HEK293 (cell line): ENCODE results near the gene ASTN2.

Experiments used
- CTCF ChIA-PET: fragments of 350-600 bp; formaldehyde crosslinking; extraction: SDS; loops from one replicate; lab custom pipeline; 2021; ENCODE audit warnings: antibody characterized with exemption; lab: Yijun Ruan, JAX
- POLR2A ChIA-PET: fragments of 300-600 bp; formaldehyde crosslinking; extraction: SDS; loops from one replicate; lab custom pipeline; 2020; ENCODE audit warnings: antibody characterized with exemption, inconsistent platforms; lab: Yijun Ruan, JAX
- H3K27ac ChIP-seq: fragments of 200-500 bp; sonication (Bioruptor generic); 2 replicates; pipeline ENCODE4 v1.5.1; 2014; ENCODE audit warnings: low read depth, low read length, control low read depth, inconsistent platforms; ENCODE audit errors: extremely low read depth
- H3K36me3 ChIP-seq, 2 experiments: fragments of 200-500 bp in 1 of 2; sonication (Bioruptor generic) in 1 of 2; 1 replicate in 1 of 2; 2 replicates in 1 of 2; pipeline ENCODE4 v1.5.1; 2014 to 2017; ENCODE audit warnings: inconsistent platforms in 2 of 2, low read length in 2 of 2; ENCODE audit not compliant: control insufficient read depth in 2 of 2, insufficient read depth in 1 of 2
- H3K4me1 ChIP-seq: fragments of 200-500 bp; sonication (Bioruptor generic); 2 replicates; pipeline ENCODE4 v1.5.1; 2014; ENCODE audit warnings: mild to moderate bottlenecking, low read length, inconsistent platforms; ENCODE audit not compliant: control insufficient read depth, insufficient read depth
- H3K4me3 ChIP-seq: 2 replicates; pipeline ENCODE4 v1.5.1; 2011; ENCODE audit warnings: low read depth, mild to moderate bottlenecking, control low read depth, low read length, moderate library complexity
- H3K9me3 ChIP-seq: fragments of 200-500 bp; sonication (Bioruptor generic); 2 replicates; pipeline ENCODE4 v1.5.1; 2014; ENCODE audit warnings: low read depth, low read length, inconsistent platforms; ENCODE audit not compliant: control insufficient read depth, insufficient read depth
- BCL11A ChIP-seq: fragments of 450-650 bp; formaldehyde crosslinking; IDR thresholded peaks from 2 replicates; pipeline ENCODE4 v1.5.1; 2016; ENCODE audit warnings: low read depth, missing biosample characterization, missing genetic modification characterization
- BCL11B ChIP-seq: fragments of 450-650 bp; formaldehyde crosslinking; IDR thresholded peaks from 2 replicates; pipeline ENCODE4 v1.5.1; 2016; ENCODE audit warnings: low read depth, missing biosample characterization, missing genetic modification characterization
- HOXC10 ChIP-seq: sonication (generic); formaldehyde crosslinking; IDR thresholded peaks from 2 replicates; pipeline ENCODE4 v1.8.1; 2023; ENCODE audit warnings: mild to moderate bottlenecking, missing genetic modification reagents
- SCRT2 ChIP-seq: fragments of 450-650 bp; formaldehyde crosslinking; IDR thresholded peaks from 2 replicates; pipeline ENCODE4 v1.5.1; 2016; ENCODE audit warnings: missing biosample characterization, missing genetic modification characterization
- SP2 ChIP-seq: fragments of 450-650 bp; formaldehyde crosslinking; IDR thresholded peaks from 2 replicates; pipeline ENCODE4 v1.5.1; 2016; ENCODE audit warnings: missing biosample characterization, missing genetic modification characterization
- ZNF174 ChIP-seq: fragments of 450-650 bp; formaldehyde crosslinking; IDR thresholded peaks from 2 replicates; pipeline ENCODE4 v1.5.0; 2017; ENCODE audit warnings: missing biosample characterization, mild to moderate bottlenecking, missing genetic modification characterization
- ZNF19 ChIP-seq: fragments of 450-650 bp; formaldehyde crosslinking; IDR thresholded peaks from 2 replicates; pipeline ENCODE4; 2016; ENCODE audit warnings: missing biosample characterization, missing genetic modification characterization, low read depth
- ZNF292 ChIP-seq: fragments of 450-650 bp; formaldehyde crosslinking; IDR thresholded peaks from 2 replicates; pipeline ENCODE4 v1.5.1; 2016; ENCODE audit warnings: low read depth, missing biosample characterization, missing genetic modification characterization, borderline replicate concordance
- ZNF354C ChIP-seq: fragments of 450-650 bp; formaldehyde crosslinking; IDR thresholded peaks from 2 replicates; pipeline ENCODE4 v1.5.1; 2016; ENCODE audit warnings: missing biosample characterization, missing genetic modification characterization, low read depth, borderline replicate concordance
- ZNF37A ChIP-seq: fragments of 450-650 bp; IDR thresholded peaks from 2 replicates; pipeline ENCODE4 v1.5.1; 2018; ENCODE audit warnings: missing biosample characterization, missing genetic modification characterization
- ZNF423 ChIP-seq: fragments of 450-650 bp; formaldehyde crosslinking; IDR thresholded peaks from 2 replicates; pipeline ENCODE4 v1.5.1; 2016; ENCODE audit warnings: missing biosample characterization, missing genetic modification characterization
- ZNF560 ChIP-seq: fragments of 450-650 bp; formaldehyde crosslinking; IDR thresholded peaks from 2 replicates; pipeline ENCODE4 v1.5.1; 2017; ENCODE audit warnings: missing biosample characterization, missing genetic modification characterization, borderline replicate concordance
- ZNF596 ChIP-seq: fragments of 450-650 bp; IDR thresholded peaks from 2 replicates; pipeline ENCODE4 v1.5.0; 2018; ENCODE audit warnings: missing biosample characterization, mild to moderate bottlenecking, missing genetic modification characterization, moderate library complexity
- ZNF629 ChIP-seq: fragments of 450-650 bp; formaldehyde crosslinking; IDR thresholded peaks from 2 replicates; pipeline ENCODE4 v1.5.1; 2017; ENCODE audit warnings: missing biosample characterization, missing genetic modification characterization
- ZNF660 ChIP-seq: fragments of 450-650 bp; IDR thresholded peaks from 2 replicates; pipeline ENCODE4 v1.5.1; 2018; ENCODE audit warnings: missing biosample characterization, mild to moderate bottlenecking, missing genetic modification characterization
- ZNF664 ChIP-seq: fragments of 450-650 bp; formaldehyde crosslinking; IDR thresholded peaks from 2 replicates; pipeline ENCODE4 v1.5.1; 2016; ENCODE audit warnings: missing biosample characterization, missing genetic modification characterization
- ZNF837 ChIP-seq: fragments of 450-650 bp; formaldehyde crosslinking; IDR thresholded peaks from 2 replicates; pipeline ENCODE4 v1.5.1; 2016; ENCODE audit warnings: missing biosample characterization, missing genetic modification characterization
- TF ChIP-seq, protein P1 (sequence below): fragments of 450-650 bp; formaldehyde crosslinking; IDR thresholded peaks from 2 replicates; pipeline ENCODE4 v1.5.1; 2016; ENCODE audit warnings: missing biosample characterization, missing genetic modification characterization
- TF ChIP-seq, protein P2 (sequence below): fragments of 450-650 bp; formaldehyde crosslinking; IDR thresholded peaks from 2 replicates; pipeline ENCODE4 v1.5.1; 2016; ENCODE audit warnings: missing biosample characterization, missing genetic modification characterization
- TF ChIP-seq, protein P3 (sequence below): fragments of 450-650 bp; formaldehyde crosslinking; IDR thresholded peaks from 2 replicates; pipeline ENCODE4 v1.5.1; 2017; ENCODE audit warnings: missing biosample characterization, missing genetic modification characterization
- TF ChIP-seq, protein P4 (sequence below): fragments of 450-650 bp; formaldehyde crosslinking; IDR thresholded peaks from 2 replicates; pipeline ENCODE4 v1.5.1; 2016; ENCODE audit warnings: missing biosample characterization, missing genetic modification characterization
- TF ChIP-seq, protein P5 (sequence below): fragments of 450-650 bp; formaldehyde crosslinking; IDR thresholded peaks from 2 replicates; pipeline ENCODE4 v1.5.1; 2016; ENCODE audit warnings: missing biosample characterization, missing genetic modification characterization

Gene ASTN2

DNA sequence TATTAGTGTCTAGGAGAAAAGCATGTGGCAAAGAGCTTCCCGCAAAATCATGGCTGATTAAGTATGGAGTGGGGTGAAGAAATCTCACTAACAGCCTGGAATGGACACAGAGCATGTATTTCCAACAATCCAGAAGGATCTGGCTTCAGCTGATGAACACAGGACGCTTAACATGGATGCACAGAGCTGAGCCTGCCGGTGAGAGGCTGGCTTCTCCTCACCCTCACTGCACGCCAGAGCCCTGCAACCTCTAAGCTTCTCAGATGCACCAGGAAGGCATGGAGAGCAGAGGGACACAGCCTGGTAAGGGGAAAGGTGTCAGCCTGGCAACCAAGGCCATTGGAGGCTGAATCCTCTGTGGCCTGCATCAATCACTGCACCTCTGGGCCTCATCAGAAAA lies 429.3 kb downstream of the ASTN2 start:
- no peak overlapping the region for H3K27ac ChIP-seq
- no peaks in the 10 kb centered on the region for H3K36me3 ChIP-seq
- H3K4me1 ChIP-seq: no peaks in the 10 kb centered on the region
- H3K4me3 ChIP-seq: no peak overlapping the region
- ChIA-PET POLR2A (no interaction called here), CTCF (no interaction called here)
- TF ChIP-seq BCL11B (tag by site-specific recombination) (no peak), ZNF664 (tag by site-specific recombination) (no peak), ZNF292 (tag by site-specific recombination) (no peak), ZNF354C (tag by site-specific recombination) (no peak), ZNF837 (tag by site-specific recombination) (no peak), ZNF174 (tag by site-specific recombination) (no peak), ZNF37A (no peak), ZNF596 (tag by site-specific recombination) (no peak)
- TF ChIP-seq, protein P1, sequence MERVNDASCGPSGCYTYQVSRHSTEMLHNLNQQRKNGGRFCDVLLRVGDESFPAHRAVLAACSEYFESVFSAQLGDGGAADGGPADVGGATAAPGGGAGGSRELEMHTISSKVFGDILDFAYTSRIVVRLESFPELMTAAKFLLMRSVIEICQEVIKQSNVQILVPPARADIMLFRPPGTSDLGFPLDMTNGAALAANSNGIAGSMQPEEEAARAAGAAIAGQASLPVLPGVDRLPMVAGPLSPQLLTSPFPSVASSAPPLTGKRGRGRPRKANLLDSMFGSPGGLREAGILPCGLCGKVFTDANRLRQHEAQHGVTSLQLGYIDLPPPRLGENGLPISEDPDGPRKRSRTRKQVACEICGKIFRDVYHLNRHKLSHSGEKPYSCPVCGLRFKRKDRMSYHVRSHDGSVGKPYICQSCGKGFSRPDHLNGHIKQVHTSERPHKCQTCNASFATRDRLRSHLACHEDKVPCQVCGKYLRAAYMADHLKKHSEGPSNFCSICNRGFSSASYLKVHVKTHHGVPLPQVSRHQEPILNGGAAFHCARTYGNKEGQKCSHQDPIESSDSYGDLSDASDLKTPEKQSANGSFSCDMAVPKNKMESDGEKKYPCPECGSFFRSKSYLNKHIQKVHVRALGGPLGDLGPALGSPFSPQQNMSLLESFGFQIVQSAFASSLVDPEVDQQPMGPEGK (tag by site-specific recombination): no peak
- TF ChIP-seq, protein P2, sequence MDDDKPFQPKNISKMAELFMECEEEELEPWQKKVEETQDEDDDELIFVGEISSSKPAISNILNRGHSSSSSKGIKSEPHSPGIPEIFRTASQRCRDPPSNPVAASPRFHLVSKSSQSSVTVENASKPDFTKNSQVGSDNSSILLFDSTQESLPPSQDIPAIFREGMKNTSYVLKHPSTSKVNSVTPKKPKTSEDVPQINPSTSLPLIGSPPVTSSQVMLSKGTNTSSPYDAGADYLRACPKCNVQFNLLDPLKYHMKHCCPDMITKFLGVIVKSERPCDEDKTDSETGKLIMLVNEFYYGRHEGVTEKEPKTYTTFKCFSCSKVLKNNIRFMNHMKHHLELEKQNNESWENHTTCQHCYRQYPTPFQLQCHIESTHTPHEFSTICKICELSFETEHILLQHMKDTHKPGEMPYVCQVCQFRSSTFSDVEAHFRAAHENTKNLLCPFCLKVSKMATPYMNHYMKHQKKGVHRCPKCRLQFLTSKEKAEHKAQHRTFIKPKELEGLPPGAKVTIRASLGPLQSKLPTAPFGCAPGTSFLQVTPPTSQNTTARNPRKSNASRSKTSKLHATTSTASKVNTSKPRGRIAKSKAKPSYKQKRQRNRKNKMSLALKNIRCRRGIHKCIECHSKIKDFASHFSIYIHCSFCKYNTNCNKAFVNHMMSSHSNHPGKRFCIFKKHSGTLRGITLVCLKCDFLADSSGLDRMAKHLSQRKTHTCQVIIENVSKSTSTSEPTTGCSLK (tag by site-specific recombination): no peak
- no peaks in the 10 kb centered on the region for H3K9me3 ChIP-seq

DNA sequence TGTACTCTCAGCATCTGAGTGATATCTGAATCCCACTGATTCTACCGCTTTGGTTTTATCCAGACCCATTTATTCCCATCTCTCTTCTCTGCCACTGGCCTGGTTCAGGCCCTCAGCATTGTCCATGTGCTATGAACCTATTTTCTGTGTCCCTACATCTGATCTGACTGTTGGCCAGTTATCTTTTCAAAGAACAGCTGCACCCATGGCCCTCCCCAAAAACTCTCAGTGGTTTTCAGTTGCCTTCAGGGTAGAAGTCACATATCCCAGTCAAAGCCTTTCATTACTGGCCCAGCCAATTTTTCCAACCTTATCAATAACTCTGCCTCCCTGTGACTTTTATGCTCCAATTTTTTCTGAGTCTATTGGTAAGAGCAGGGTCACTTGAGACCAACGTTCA lies 430.7 kb downstream of the ASTN2 start:
- H3K9me3 ChIP-seq: no peaks in the 10 kb centered on the region
- no peak overlapping the region for H3K27ac ChIP-seq
- ChIA-PET POLR2A (no interaction called here), CTCF (no interaction called here)
- no peaks in the 10 kb centered on the region for H3K4me1 ChIP-seq
- H3K4me3 ChIP-seq: no peak overlapping the region
- no peak for TF ChIP-seq SP2 (tag by site-specific recombination)
- no peak for TF ChIP-seq HOXC10
- TF ChIP-seq SCRT2 (tag by site-specific recombination): no peak
- TF ChIP-seq, protein P3, sequence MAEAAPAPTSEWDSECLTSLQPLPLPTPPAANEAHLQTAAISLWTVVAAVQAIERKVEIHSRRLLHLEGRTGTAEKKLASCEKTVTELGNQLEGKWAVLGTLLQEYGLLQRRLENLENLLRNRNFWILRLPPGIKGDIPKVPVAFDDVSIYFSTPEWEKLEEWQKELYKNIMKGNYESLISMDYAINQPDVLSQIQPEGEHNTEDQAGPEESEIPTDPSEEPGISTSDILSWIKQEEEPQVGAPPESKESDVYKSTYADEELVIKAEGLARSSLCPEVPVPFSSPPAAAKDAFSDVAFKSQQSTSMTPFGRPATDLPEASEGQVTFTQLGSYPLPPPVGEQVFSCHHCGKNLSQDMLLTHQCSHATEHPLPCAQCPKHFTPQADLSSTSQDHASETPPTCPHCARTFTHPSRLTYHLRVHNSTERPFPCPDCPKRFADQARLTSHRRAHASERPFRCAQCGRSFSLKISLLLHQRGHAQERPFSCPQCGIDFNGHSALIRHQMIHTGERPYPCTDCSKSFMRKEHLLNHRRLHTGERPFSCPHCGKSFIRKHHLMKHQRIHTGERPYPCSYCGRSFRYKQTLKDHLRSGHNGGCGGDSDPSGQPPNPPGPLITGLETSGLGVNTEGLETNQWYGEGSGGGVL (tag by site-specific recombination): no peak
- TF ChIP-seq, all 188 proteins: peak for 0
- H3K36me3 ChIP-seq: no peaks in the 10 kb centered on the region

DNA sequence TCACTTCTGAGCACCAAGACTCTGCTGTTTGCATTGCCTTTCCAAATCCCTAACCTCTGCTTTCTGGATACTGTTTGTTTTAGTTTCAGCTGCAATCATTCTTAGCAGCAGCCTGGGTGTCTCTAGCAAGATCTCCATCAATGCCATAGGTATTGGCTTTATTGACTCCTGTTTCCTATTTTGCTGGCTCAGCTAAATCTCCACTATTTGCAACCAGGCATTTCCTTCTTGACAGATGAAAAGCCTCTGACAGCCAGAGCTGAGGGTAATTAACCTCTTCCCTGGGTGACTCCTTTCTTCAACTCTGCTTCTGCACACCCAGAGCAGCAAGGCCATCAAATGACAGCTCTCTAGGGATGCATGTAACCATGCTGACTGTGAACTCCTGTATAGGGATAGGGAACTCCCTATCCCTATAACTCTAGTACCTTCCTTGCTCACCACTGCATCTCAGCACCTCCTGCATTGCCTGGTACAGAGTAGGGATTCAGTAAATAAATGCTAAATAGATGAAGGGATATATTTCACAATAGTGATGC lies 434.2 kb downstream of the ASTN2 start:
- H3K9me3 ChIP-seq: no peaks in the 10 kb centered on the region
- POLR2A ChIA-PET: no interaction called here
- no peaks in the 10 kb centered on the region for H3K36me3 ChIP-seq
- H3K4me3 ChIP-seq: no peak overlapping the region
- CTCF ChIA-PET: no interaction called here
- no peak overlapping the region for H3K27ac ChIP-seq
- H3K4me1 ChIP-seq: no peaks in the 10 kb centered on the region
- TF ChIP-seq, protein P4, sequence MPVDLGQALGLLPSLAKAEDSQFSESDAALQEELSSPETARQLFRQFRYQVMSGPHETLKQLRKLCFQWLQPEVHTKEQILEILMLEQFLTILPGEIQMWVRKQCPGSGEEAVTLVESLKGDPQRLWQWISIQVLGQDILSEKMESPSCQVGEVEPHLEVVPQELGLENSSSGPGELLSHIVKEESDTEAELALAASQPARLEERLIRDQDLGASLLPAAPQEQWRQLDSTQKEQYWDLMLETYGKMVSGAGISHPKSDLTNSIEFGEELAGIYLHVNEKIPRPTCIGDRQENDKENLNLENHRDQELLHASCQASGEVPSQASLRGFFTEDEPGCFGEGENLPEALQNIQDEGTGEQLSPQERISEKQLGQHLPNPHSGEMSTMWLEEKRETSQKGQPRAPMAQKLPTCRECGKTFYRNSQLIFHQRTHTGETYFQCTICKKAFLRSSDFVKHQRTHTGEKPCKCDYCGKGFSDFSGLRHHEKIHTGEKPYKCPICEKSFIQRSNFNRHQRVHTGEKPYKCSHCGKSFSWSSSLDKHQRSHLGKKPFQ (tag by site-specific recombination): no peak
- TF ChIP-seq ZNF660 (tag by site-specific recombination) (no peak), ZNF19 (tag by site-specific recombination) (no peak), ZNF423 (tag by site-specific recombination) (no peak), BCL11A (tag by site-specific recombination) (no peak), ZNF629 (no peak), ZNF560 (tag by site-specific recombination) (no peak)
- TF ChIP-seq, protein P5, sequence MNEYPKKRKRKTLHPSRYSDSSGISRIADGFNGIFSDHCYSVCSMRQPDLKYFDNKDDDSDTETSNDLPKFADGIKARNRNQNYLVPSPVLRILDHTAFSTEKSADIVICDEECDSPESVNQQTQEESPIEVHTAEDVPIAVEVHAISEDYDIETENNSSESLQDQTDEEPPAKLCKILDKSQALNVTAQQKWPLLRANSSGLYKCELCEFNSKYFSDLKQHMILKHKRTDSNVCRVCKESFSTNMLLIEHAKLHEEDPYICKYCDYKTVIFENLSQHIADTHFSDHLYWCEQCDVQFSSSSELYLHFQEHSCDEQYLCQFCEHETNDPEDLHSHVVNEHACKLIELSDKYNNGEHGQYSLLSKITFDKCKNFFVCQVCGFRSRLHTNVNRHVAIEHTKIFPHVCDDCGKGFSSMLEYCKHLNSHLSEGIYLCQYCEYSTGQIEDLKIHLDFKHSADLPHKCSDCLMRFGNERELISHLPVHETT (tag by site-specific recombination): no peak
